Adrenal gland (tissue), 12 donors: ENCODE measurements around the gene LRP1B. TPM values are rescaled to one million over a fixed set of nuclear protein-coding genes. Genes with fewer than 3 reads are reported as not detected.

Source experiments
- DNase-seq, 7 donors: peaks; one replicate each; pipeline ENCODE4 v3.0.0-alpha.2; 2019 to 2020
- H3K27ac ChIP-seq, 5 donors: fragments of 200-600 bp; sonication (generic) in 4 of 5; 1 replicate in 3 of 5; 2 replicates in 2 of 5; pipeline versions ENCODE4 v1.5.1 to v1.8.0; 2016 to 2020; ENCODE audit warnings: mild to moderate bottlenecking in 1 of 5
- H3K27me3 ChIP-seq: fragments of 200-600 bp; 2 replicates; pipeline ENCODE4 v1.8.0; 2021
- H3K36me3 ChIP-seq, 2 donors: fragments of 200-600 bp; replicated peaks in 1 of 2; 1 replicate in 1 of 2; 2 replicates in 1 of 2; pipeline versions ENCODE4 v1.5.1 to v1.8.0; 2018 to 2022
- H3K4me1 ChIP-seq, 2 donors: fragments of 200-600 bp; replicated peaks in 1 of 2; 1 replicate in 1 of 2; 2 replicates in 1 of 2; pipeline versions ENCODE4 v1.5.1 to v1.8.0; 2018 to 2021
- H3K4me3 ChIP-seq, 4 donors: fragments of 200-600 bp; sonication (generic) in 3 of 4; one replicate each; pipeline ENCODE4 v1.5.1; 2016 to 2018
- H3K9me3 ChIP-seq, 3 donors: fragments of 200-600 bp; sonication (generic) in 1 of 3; replicated peaks in 1 of 3; 1 replicate in 2 of 3; 2 replicates in 1 of 3; pipeline versions ENCODE4 v1.5.1 to v1.8.0; 2016 to 2021
- CTCF ChIP-seq, 6 experiments: fragments of 450-650 bp in 4 of 6; fragments of 200-600 bp in 2 of 6; sonication (generic) in 1 of 6; IDR thresholded peaks; 1 replicate in 5 of 6; 2 replicates in 1 of 6; pipeline versions ENCODE4 v1.5.1 to v1.8.0; 2016 to 2021; ENCODE audit warnings: antibody characterized with exemption in 6 of 6, mild to moderate bottlenecking in 2 of 6, moderate library complexity in 1 of 6
- POLR2A ChIP-seq, 2 donors: fragments of 450-650 bp; IDR thresholded peaks; one replicate each; pipeline ENCODE4 v1.6.1; 2017; ENCODE audit warnings: antibody characterized with exemption in 2 of 2, mild to moderate bottlenecking in 2 of 2, moderate library complexity in 1 of 2
- WGBS, 4 donors: extraction: QIAGEN DNeasy Blood & Tissue Kit in 2 of 4; methylation state at CpG; one replicate each; pipeline versions ENCODE4 v1.1.5 to v1.1.7; 2013 to 2017; 5-methylcytosine and 5-hydroxymethylcytosine counted together
- intact Hi-C, 2 donors: fragments of 100-400 bp; cut with DNase I; formaldehyde crosslinking; loops; one replicate each; pipeline versions ENCODE4 v1.14.1 to v1.15.0; 2022 to 2023
- polyA plus RNA-seq, 3 donors: library from polyadenylated mRNA; stranded (reverse); fragments of 200-250 nt in 2 of 3; fragments of 350-450 nt in 1 of 3; fragmentation: Illumina TruSeq in 1 of 3; extraction: RNeasy Lipid Tissue Mini Kit (QIAGEN cat#74804) in 1 of 3; gene quantifications; one replicate each; pipeline ENCODE4 v1.2.3, GENCODE V29; 2013 to 2014
- total RNA-seq, 9 donors: library from RNA; depleted of rRNA in 4 of 9; stranded (reverse); fragments of >200 nt in 4 of 9; fragments of 120-200 nt in 1 of 9; fragmentation: NEBNext Ultra II Directional in 1 of 9; extraction: Animal tissue kit (Norgen Biotek cat#: 25700) in 1 of 9; gene quantifications; one replicate each; pipeline versions ENCODE4 v1.1.0 to v1.2.4, GENCODE V29; 2013 to 2023
- donor health status: healthy with polysubstance abuse.
- donor health status: Bipolar disorder and iron deficiency.
- donor health status: DM: yes; HTN: yes; CAD: no.
- donor health status: DM: no; HTN: no; CAD: no.
- donor health status: DM: no; HTN: no; CAD: no.
- donor health status: DM: yes; HTN: yes; CAD: no.

The LRP1B gene
- total and polyA plus RNA-seq, 12 donors = 0.84 to 5.4 (median 2.1) TPM

GRCh38 chr2:140276661-140277060 is 1854.2 kb downstream of the LRP1B start:
- Histone ChIP-seq H3K4me1 (no peaks in the 10 kb centered on the region), H3K4me3 (no peak overlapping the region), H3K27ac (no peak overlapping the region), H3K36me3 (no peaks in the 10 kb centered on the region), H3K27me3 (no peaks in the 10 kb centered on the region), H3K9me3 (no peaks in the 10 kb centered on the region)
- TF ChIP-seq POLR2A (IDR thresholded peaks at IDR 0.05) (no peak), CTCF (IDR thresholded peaks at IDR 0.05) (no peak)
- WGBS, 4 donors = 85 to 95% (median 93%) methylated on average over 1 of the region's 1 CpG
- intact Hi-C loops = no loop called here
- no peak for DNase-seq

GRCh38 chr2:140275427-140275826 is 1855.4 kb downstream of the LRP1B start:
- Histone ChIP-seq H3K4me1 (no peaks in the 10 kb centered on the region), H3K4me3 (no peak overlapping the region), H3K9me3 (no peaks in the 10 kb centered on the region), H3K27ac (no peak overlapping the region), H3K27me3 (no peaks in the 10 kb centered on the region), H3K36me3 (no peaks in the 10 kb centered on the region)
- intact Hi-C loops = no loop called here
- TF ChIP-seq POLR2A (IDR thresholded peaks at IDR 0.05) = no peak
- no peak for TF ChIP-seq CTCF (IDR thresholded peaks at IDR 0.05)
- 77 to 88% (median 84%) methylated on average over 7 of the region's 7 CpGs for WGBS, 4 donors
- DNase-seq = no peak

- H3K36me3 ChIP-seq = no peaks in the 10 kb centered on the region
- no peaks in the 10 kb centered on the region for H3K27me3 ChIP-seq
- no peak overlapping the region for H3K4me3 ChIP-seq
- TF ChIP-seq CTCF (IDR thresholded peaks at IDR 0.05) = no peak
- no peak for TF ChIP-seq POLR2A (IDR thresholded peaks at IDR 0.05)
- DNase-seq = no peak
- H3K9me3 ChIP-seq = no peaks in the 10 kb centered on the region
- intact Hi-C loops = no loop called here
- H3K27ac ChIP-seq = no peak overlapping the region
- no peaks in the 10 kb centered on the region for H3K4me1 ChIP-seq
- 90 to 94% (median 93%) methylated on average over 5 of the region's 5 CpGs for WGBS, 4 donors
Measured at GRCh38 chr2:140274891-140275290, 1855.9 kb downstream of the LRP1B start.

GRCh38 chr2:140273958-140274357 is 1856.9 kb downstream of the LRP1B start:
- WGBS, 4 donors = 85 to 95% (median 89%) methylated on average over 2 of the region's 2 CpGs
- DNase-seq = no peak
- Histone ChIP-seq H3K4me3 (no peak overlapping the region), H3K27ac (no peak overlapping the region), H3K9me3 (no peaks in the 10 kb centered on the region), H3K36me3 (no peaks in the 10 kb centered on the region), H3K4me1 (no peaks in the 10 kb centered on the region), H3K27me3 (no peaks in the 10 kb centered on the region)
- TF ChIP-seq POLR2A (IDR thresholded peaks at IDR 0.05) (no peak), CTCF (IDR thresholded peaks at IDR 0.05) (no peak)
- intact Hi-C loops = no loop called here
